HepG2 (cell line): Measurements from ENCODE around the gene AP3M1. TPM values are rescaled to one million over a fixed set of nuclear protein-coding genes. Genes with fewer than 3 reads are reported as not detected.
A peak's percentile ranks its signal among the peaks of the same experiment; 100 is the strongest.

ENCODE experiments used
- CEBPG ChIP-seq: IDR thresholded peaks from 2 replicates; pipeline ENCODE4 v1.6.1; 2016
- HNF4A ChIP-seq: sonication (generic); formaldehyde crosslinking; IDR thresholded peaks from 2 replicates; pipeline ENCODE4 v1.4.0; 2020; ENCODE audit warnings: missing genetic modification reagents
- MXI1 ChIP-seq: IDR thresholded peaks from 3 replicates; pipeline ENCODE4 v1.6.1; 2012; ENCODE audit warnings: low read depth, low read length, inconsistent platforms, borderline replicate concordance
- PTBP1 ChIP-seq: fragments of 200-400 bp; formaldehyde crosslinking; IDR thresholded peaks from 2 replicates; pipeline ENCODE4 v1.6.1; 2018; ENCODE audit warnings: low read length, low read depth; ENCODE audit not compliant: poor library complexity, severe bottlenecking
- SMC3 ChIP-seq: IDR thresholded peaks from 2 replicates; pipeline ENCODE4 v1.6.1; 2011; ENCODE audit warnings: low read length, improper control_type of control experiment
- SRY ChIP-seq: sonication (generic); formaldehyde crosslinking; IDR thresholded peaks from 2 replicates; pipeline ENCODE4 v1.8.0; 2022; ENCODE audit warnings: mild to moderate bottlenecking, missing genetic modification reagents
- TEAD3 ChIP-seq: optimal IDR thresholded peaks from 2 replicates; pipeline ENCODE3; 2016; ENCODE audit warnings: borderline replicate concordance
- TGIF2 ChIP-seq: IDR thresholded peaks from 2 replicates; pipeline ENCODE4 v1.6.1; 2016; ENCODE audit warnings: control low read depth, missing compliant biosample characterization
- ZNF501 ChIP-seq: sonication (generic); formaldehyde crosslinking; IDR thresholded peaks from 2 replicates; pipeline ENCODE4 v1.5.1; 2020; ENCODE audit warnings: mild to moderate bottlenecking, moderate library complexity, missing genetic modification reagents
- ZNF781 ChIP-seq: sonication (generic); formaldehyde crosslinking; IDR thresholded peaks from 2 replicates; pipeline ENCODE4 v1.5.1; 2020; ENCODE audit warnings: borderline replicate concordance, mild to moderate bottlenecking, missing genetic modification reagents; ENCODE audit errors: not compliant biosample characterization
- polyA plus RNA-seq, 8 experiments: library from polyadenylated mRNA; depleted of rRNA in 3 of 8; stranded (reverse) in 7 of 8; unstranded in 1 of 8; fragments of >200 nt; fragmentation: Illumina TruSeq in 4 of 8; extraction: Trizol in 4 of 8; gene quantifications; 2 replicates each; pipeline versions ENCODE4 v1.2.1 to v1.2.3, GENCODE V29; 2011 to 2016; ENCODE audit warnings: low read depth in 4 of 8, missing spikeins in 1 of 8, mixed read lengths in 1 of 8; ENCODE audit not compliant: insufficient read depth in 1 of 8
- total RNA-seq, 5 experiments: library from RNA; depleted of rRNA; stranded (reverse); fragments of >200 nt; fragmentation: Illumina TruSeq; extraction: Trizol; gene quantifications; 2 replicates each; pipeline ENCODE4 v1.2.3, GENCODE V29; 2016; ENCODE audit warnings: low read depth in 1 of 5
- TF ChIP-seq, protein P1 (sequence below): sonication (generic); formaldehyde crosslinking; IDR thresholded peaks from 2 replicates; pipeline ENCODE4 v1.5.0; 2020; ENCODE audit warnings: missing genetic modification reagents
- TF ChIP-seq, protein P2 (sequence below): sonication (generic); formaldehyde crosslinking; IDR thresholded peaks from 2 replicates; pipeline ENCODE4 v1.8.1; 2022; ENCODE audit warnings: mild to moderate bottlenecking, missing genetic modification reagents
- TF ChIP-seq, protein P3 (sequence below): sonication (generic); formaldehyde crosslinking; IDR thresholded peaks from 2 replicates; pipeline ENCODE4 v1.9.0; 2021; ENCODE audit warnings: mild to moderate bottlenecking, missing genetic modification reagents
- TF ChIP-seq, protein P4 (sequence below): IDR thresholded peaks from 2 replicates; pipeline ENCODE4 v1.4.0; 2020; ENCODE audit warnings: mild to moderate bottlenecking, missing genetic modification reagents
- TF ChIP-seq, protein P5 (sequence below): sonication (generic); formaldehyde crosslinking; IDR thresholded peaks from 2 replicates; pipeline ENCODE4 v1.8.1; 2023; ENCODE audit warnings: mild to moderate bottlenecking, moderate library complexity, missing genetic modification reagents
- TF ChIP-seq, protein P6 (sequence below): IDR thresholded peaks from 2 replicates; pipeline ENCODE4 v1.6.1; 2012; ENCODE audit warnings: inconsistent platforms

AP3M1 gene
- total and polyA plus RNA-seq, 2 of the 13 experiments (the other 11 are each of a cell fraction or from before 2014, with no cell fraction given): 29.0 to 31.6 TPM

DNA sequence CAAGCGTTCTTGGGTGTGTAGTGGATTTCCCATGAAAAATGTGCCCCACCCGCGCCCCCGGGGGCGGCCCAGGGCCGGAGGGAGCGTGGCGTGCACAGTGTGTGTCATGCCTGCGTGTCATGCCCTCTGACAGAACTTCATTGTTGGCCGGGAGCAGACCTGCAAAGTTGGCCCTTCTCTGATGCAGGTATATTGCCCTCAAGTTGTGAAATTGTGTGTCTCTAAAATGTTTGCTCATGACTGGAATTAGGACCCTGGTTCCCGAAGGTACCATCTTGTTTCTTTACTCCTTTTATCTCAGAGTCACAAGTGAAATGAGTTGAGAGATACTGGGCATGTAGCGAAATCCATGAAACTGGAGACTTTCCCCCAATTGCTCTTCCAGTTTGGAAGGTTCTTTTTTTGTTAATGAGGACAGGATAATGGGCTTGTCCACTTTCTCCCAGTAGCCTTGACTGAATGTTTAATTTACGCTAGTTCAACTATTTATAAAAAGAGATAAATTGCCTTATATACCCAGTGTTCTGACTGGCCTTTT lies 26.6 kb upstream of the AP3M1 start (continued):
- TF ChIP-seq, protein P1, sequence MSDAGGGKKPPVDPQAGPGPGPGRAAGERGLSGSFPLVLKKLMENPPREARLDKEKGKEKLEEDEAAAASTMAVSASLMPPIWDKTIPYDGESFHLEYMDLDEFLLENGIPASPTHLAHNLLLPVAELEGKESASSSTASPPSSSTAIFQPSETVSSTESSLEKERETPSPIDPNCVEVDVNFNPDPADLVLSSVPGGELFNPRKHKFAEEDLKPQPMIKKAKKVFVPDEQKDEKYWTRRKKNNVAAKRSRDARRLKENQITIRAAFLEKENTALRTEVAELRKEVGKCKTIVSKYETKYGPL: 0 out of 2 replicates have a peak, but pooled peaks have one; percentile 21
- TF ChIP-seq MXI1: peak; percentile 54; the same call in 1 of the 3 replicates
- TF ChIP-seq SMC3: no peak
- TF ChIP-seq, protein P2, sequence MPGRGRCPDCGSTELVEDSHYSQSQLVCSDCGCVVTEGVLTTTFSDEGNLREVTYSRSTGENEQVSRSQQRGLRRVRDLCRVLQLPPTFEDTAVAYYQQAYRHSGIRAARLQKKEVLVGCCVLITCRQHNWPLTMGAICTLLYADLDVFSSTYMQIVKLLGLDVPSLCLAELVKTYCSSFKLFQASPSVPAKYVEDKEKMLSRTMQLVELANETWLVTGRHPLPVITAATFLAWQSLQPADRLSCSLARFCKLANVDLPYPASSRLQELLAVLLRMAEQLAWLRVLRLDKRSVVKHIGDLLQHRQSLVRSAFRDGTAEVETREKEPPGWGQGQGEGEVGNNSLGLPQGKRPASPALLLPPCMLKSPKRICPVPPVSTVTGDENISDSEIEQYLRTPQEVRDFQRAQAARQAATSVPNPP (CRISPR knock-in tag): no peak
- TF ChIP-seq PTBP1: no peak
- peak; percentile 19 for TF ChIP-seq TEAD3
- TF ChIP-seq, protein P3, sequence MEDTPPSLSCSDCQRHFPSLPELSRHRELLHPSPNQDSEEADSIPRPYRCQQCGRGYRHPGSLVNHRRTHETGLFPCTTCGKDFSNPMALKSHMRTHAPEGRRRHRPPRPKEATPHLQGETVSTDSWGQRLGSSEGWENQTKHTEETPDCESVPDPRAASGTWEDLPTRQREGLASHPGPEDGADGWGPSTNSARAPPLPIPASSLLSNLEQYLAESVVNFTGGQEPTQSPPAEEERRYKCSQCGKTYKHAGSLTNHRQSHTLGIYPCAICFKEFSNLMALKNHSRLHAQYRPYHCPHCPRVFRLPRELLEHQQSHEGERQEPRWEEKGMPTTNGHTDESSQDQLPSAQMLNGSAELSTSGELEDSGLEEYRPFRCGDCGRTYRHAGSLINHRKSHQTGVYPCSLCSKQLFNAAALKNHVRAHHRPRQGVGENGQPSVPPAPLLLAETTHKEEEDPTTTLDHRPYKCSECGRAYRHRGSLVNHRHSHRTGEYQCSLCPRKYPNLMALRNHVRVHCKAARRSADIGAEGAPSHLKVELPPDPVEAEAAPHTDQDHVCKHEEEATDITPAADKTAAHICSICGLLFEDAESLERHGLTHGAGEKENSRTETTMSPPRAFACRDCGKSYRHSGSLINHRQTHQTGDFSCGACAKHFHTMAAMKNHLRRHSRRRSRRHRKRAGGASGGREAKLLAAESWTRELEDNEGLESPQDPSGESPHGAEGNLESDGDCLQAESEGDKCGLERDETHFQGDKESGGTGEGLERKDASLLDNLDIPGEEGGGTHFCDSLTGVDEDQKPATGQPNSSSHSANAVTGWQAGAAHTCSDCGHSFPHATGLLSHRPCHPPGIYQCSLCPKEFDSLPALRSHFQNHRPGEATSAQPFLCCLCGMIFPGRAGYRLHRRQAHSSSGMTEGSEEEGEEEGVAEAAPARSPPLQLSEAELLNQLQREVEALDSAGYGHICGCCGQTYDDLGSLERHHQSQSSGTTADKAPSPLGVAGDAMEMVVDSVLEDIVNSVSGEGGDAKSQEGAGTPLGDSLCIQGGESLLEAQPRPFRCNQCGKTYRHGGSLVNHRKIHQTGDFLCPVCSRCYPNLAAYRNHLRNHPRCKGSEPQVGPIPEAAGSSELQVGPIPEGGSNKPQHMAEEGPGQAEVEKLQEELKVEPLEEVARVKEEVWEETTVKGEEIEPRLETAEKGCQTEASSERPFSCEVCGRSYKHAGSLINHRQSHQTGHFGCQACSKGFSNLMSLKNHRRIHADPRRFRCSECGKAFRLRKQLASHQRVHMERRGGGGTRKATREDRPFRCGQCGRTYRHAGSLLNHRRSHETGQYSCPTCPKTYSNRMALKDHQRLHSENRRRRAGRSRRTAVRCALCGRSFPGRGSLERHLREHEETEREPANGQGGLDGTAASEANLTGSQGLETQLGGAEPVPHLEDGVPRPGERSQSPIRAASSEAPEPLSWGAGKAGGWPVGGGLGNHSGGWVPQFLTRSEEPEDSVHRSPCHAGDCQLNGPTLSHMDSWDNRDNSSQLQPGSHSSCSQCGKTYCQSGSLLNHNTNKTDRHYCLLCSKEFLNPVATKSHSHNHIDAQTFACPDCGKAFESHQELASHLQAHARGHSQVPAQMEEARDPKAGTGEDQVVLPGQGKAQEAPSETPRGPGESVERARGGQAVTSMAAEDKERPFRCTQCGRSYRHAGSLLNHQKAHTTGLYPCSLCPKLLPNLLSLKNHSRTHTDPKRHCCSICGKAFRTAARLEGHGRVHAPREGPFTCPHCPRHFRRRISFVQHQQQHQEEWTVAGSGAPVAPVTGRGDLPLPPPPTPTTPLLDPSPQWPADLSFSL (CRISPR knock-in tag): peak; percentile 73; the same call in 1 of the 2 replicates
- peak; percentile 66; the same call in 1 of the 2 replicates for TF ChIP-seq TGIF2 (CRISPR knock-in tag)
- TF ChIP-seq ZNF781: no peak
- TF ChIP-seq HNF4A (CRISPR knock-in tag): peak; percentile 78
- no peak; the same call in 1 of the 2 replicates for TF ChIP-seq ZNF501 (CRISPR knock-in tag)
- TF ChIP-seq, protein P4, sequence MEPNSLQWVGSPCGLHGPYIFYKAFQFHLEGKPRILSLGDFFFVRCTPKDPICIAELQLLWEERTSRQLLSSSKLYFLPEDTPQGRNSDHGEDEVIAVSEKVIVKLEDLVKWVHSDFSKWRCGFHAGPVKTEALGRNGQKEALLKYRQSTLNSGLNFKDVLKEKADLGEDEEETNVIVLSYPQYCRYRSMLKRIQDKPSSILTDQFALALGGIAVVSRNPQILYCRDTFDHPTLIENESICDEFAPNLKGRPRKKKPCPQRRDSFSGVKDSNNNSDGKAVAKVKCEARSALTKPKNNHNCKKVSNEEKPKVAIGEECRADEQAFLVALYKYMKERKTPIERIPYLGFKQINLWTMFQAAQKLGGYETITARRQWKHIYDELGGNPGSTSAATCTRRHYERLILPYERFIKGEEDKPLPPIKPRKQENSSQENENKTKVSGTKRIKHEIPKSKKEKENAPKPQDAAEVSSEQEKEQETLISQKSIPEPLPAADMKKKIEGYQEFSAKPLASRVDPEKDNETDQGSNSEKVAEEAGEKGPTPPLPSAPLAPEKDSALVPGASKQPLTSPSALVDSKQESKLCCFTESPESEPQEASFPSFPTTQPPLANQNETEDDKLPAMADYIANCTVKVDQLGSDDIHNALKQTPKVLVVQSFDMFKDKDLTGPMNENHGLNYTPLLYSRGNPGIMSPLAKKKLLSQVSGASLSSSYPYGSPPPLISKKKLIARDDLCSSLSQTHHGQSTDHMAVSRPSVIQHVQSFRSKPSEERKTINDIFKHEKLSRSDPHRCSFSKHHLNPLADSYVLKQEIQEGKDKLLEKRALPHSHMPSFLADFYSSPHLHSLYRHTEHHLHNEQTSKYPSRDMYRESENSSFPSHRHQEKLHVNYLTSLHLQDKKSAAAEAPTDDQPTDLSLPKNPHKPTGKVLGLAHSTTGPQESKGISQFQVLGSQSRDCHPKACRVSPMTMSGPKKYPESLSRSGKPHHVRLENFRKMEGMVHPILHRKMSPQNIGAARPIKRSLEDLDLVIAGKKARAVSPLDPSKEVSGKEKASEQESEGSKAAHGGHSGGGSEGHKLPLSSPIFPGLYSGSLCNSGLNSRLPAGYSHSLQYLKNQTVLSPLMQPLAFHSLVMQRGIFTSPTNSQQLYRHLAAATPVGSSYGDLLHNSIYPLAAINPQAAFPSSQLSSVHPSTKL (CRISPR knock-in tag): 0 out of 2 replicates have a peak, but pooled peaks have one; percentile 11
- TF ChIP-seq CEBPG (CRISPR knock-in tag): peak; percentile 74
- peak; percentile 2; the same call in 1 of the 2 replicates for TF ChIP-seq SRY (CRISPR knock-in tag)
- TF ChIP-seq, protein P5, sequence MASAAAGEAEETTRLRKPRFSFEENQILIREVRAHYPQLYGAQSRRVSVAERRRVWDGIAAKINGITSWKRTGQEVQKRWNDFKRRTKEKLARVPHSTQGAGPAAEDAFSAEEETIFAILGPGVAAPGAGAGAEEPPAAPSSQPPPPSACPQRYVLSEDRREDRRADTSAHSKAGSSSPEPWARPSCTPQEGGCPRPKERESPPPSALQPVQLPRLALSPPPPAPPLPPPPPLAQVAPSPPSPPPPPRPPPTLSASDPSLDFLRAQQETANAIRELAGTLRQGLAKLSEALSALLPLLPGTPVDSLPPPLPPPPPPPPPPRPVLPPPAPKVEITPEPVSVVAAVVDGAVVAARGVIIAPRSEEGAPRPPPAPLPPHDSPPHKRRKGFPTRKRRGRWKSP: 0 out of 2 replicates have a peak, but pooled peaks have one; percentile 0
- TF ChIP-seq, protein P6, sequence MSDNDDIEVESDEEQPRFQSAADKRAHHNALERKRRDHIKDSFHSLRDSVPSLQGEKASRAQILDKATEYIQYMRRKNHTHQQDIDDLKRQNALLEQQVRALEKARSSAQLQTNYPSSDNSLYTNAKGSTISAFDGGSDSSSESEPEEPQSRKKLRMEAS: peak; percentile 24; the same call in 1 of the 2 replicates
